A673 (cell line): Measurements from ENCODE around the gene HS3ST3A1. TPM values are rescaled to one million over a fixed set of nuclear protein-coding genes. Genes with fewer than 3 reads are reported as not detected.

ENCODE experiments used
- BruUV-seq: library from RNA; stranded (reverse); fragments of 400-500 nt; replicated peaks from 2 replicates; lab custom pipeline; 2021; lab: Mats Ljungman, UMichigan
- CTCF ChIA-PET: fragments of 300-600 bp; sonication (Branson Sonifier 250); formaldehyde crosslinking; loops from one replicate; lab custom pipeline; 2022; ENCODE audit warnings: antibody characterized with exemption; lab: Charles Lee
- POLR2A ChIA-PET: fragments of 300-600 bp; sonication (Branson Sonifier 250); formaldehyde crosslinking; loops from one replicate; lab custom pipeline; 2022; ENCODE audit warnings: antibody characterized with exemption; ENCODE audit not compliant: low non-redundant PET; lab: Charles Lee
- DNase-seq: peaks from one replicate; pipeline ENCODE4 v3.0.0-alpha.2; 2015; ENCODE audit warnings: low spot score
- H3K27ac ChIP-seq: fragments of 200-600 bp; sonication (generic); 2 replicates; pipeline ENCODE4 v1.5.1; 2016; ENCODE audit warnings: mixed run types, low read depth, mild to moderate bottlenecking, mixed read lengths, antibody characterized with exemption, low read length; ENCODE audit not compliant: poor library complexity, severe bottlenecking
- H3K27me3 ChIP-seq: fragments of 200-600 bp; sonication (generic); replicated peaks from 2 replicates; pipeline ENCODE4 v1.6.1; 2017; ENCODE audit warnings: mixed run types, low read depth, mild to moderate bottlenecking, mixed read lengths, antibody characterized with exemption, low read length; ENCODE audit not compliant: insufficient read depth, poor library complexity
- H3K36me3 ChIP-seq: fragments of 200-600 bp; sonication (generic); 2 replicates; pipeline ENCODE4 v1.6.1; 2016; ENCODE audit warnings: mixed run types, mild to moderate bottlenecking, mixed read lengths, antibody characterized with exemption, low read length; ENCODE audit not compliant: insufficient read depth, poor library complexity, severe bottlenecking
- H3K4me1 ChIP-seq: fragments of 200-600 bp; sonication (generic); 2 replicates; pipeline ENCODE4 v1.6.1; 2017; ENCODE audit warnings: mixed run types, mild to moderate bottlenecking, mixed read lengths, antibody characterized with exemption, low read length; ENCODE audit not compliant: insufficient read depth, poor library complexity, severe bottlenecking
- H3K4me3 ChIP-seq: fragments of 200-600 bp; sonication (generic); 2 replicates; pipeline ENCODE4 v1.5.1; 2016; ENCODE audit warnings: low read depth, mixed run types, mild to moderate bottlenecking, mixed read lengths, low read length; ENCODE audit not compliant: poor library complexity, severe bottlenecking
- H3K9me3 ChIP-seq: fragments of 200-600 bp; sonication (generic); 2 replicates; pipeline ENCODE4 v1.6.1; 2016; ENCODE audit warnings: mixed run types, low read depth, mild to moderate bottlenecking, mixed read lengths, antibody characterized with exemption, low read length; ENCODE audit not compliant: poor library complexity, severe bottlenecking
- CTCF ChIP-seq: fragments of 300-800, 200-600 bp; sonication (generic); conservative IDR thresholded peaks from 2 replicates; pipeline ENCODE4 v1.5.1; 2017; ENCODE audit warnings: low read depth, mild to moderate bottlenecking, antibody characterized with exemption, low read length, moderate library complexity, mixed read lengths
- EZH2 ChIP-seq: fragments of 200-600 bp; sonication (generic); IDR thresholded peaks from 2 replicates; pipeline ENCODE4 v1.6.1; 2017; ENCODE audit warnings: borderline replicate concordance, low read depth, mild to moderate bottlenecking, mixed read lengths, antibody characterized with exemption, low read length; ENCODE audit not compliant: poor library complexity, severe bottlenecking
- intact Hi-C: fragments of 100-400 bp; cut with micrococcal nuclease; formaldehyde crosslinking; loops from one replicate; pipeline ENCODE4 v1.10.0; 2022; ENCODE audit not compliant: unreplicated experiment
- total RNA-seq: library from RNA; stranded (reverse); gene quantifications from 2 replicates; pipeline ENCODE4 v1.2.3, GENCODE V29; 2021

HS3ST3A1 gene
- total RNA-seq, 1 experiment from 2014 or later, result not detected

GRCh38 chr17:13476720-13477119 lies 125.0 kb downstream of the HS3ST3A1 start:
- intact Hi-C loops, result no loop called here
- DNase-seq, result no peak
- Histone ChIP-seq H3K36me3 (no peaks in the 10 kb centered on the region), H3K27me3 (no peaks in the 10 kb centered on the region), H3K4me3 (no peak overlapping the region), H3K27ac (no peak overlapping the region), H3K4me1 (no peaks in the 10 kb centered on the region), H3K9me3 (peaks cover 25% of the 10 kb centered on the region)
- no peak for TF ChIP-seq CTCF
- TF ChIP-seq EZH2, result no peak
- POLR2A ChIA-PET, result no interaction called here
- CTCF ChIA-PET, result no interaction called here
- BruUV-seq, result no TSS peak

GRCh38 chr17:13475574-13476223 lies 126.0 kb downstream of the HS3ST3A1 start:
- Histone ChIP-seq H3K36me3 (no peaks in the 10 kb centered on the region), H3K4me3 (no peak overlapping the region), H3K27me3 (no peaks in the 10 kb centered on the region), H3K4me1 (no peaks in the 10 kb centered on the region), H3K27ac (no peak overlapping the region), H3K9me3 (peaks cover 17% of the 10 kb centered on the region)
- CTCF ChIA-PET, result no interaction called here
- no TSS peak for BruUV-seq
- no peak for DNase-seq
- intact Hi-C loops, result no loop called here
- POLR2A ChIA-PET, result no interaction called here
- TF ChIP-seq EZH2 (no peak), CTCF (no peak)

- DNase-seq, result no peak
- BruUV-seq, result no TSS peak
- intact Hi-C loops, result no loop called here
- H3K4me1 ChIP-seq, result no peaks in the 10 kb centered on the region
- TF ChIP-seq EZH2 (no peak), CTCF (no peak)
- H3K9me3 ChIP-seq, result peaks cover 15% of the 10 kb centered on the region
- no peaks in the 10 kb centered on the region for H3K36me3 ChIP-seq
- H3K27me3 ChIP-seq, result no peaks in the 10 kb centered on the region
- ChIA-PET CTCF (no interaction called here), POLR2A (no interaction called here)
- H3K4me3 ChIP-seq, result no peak overlapping the region
- no peak overlapping the region for H3K27ac ChIP-seq
Measured at GRCh38 chr17:13474073-13474800, 127.5 kb downstream of the HS3ST3A1 start.
